HUES6 (cell line): Measurements from ENCODE around the gene MPO.

Source experiments
- H3K27ac ChIP-seq: 2 replicates; pipeline ENCODE4 v1.7.0; 2013; ENCODE audit warnings: low read depth, mild to moderate bottlenecking, low read length, inconsistent platforms
- H3K27me3 ChIP-seq: 2 replicates; pipeline ENCODE4 v1.6.1; 2013; ENCODE audit warnings: low read length; ENCODE audit not compliant: control insufficient read depth, insufficient read depth
- H3K36me3 ChIP-seq: 2 replicates; pipeline ENCODE4 v1.6.1; 2013; ENCODE audit warnings: low read length; ENCODE audit not compliant: control insufficient read depth, insufficient read depth
- H3K4me1 ChIP-seq: 2 replicates; pipeline ENCODE4 v1.6.1; 2013; ENCODE audit warnings: low read length; ENCODE audit not compliant: control insufficient read depth, insufficient read depth
- H3K4me3 ChIP-seq: 2 replicates; pipeline ENCODE4 v1.5.1; 2013; ENCODE audit warnings: low read depth, low read length
- H3K9ac ChIP-seq: one replicate; pipeline ENCODE4 v1.6.1; 2013; ENCODE audit warnings: mild to moderate bottlenecking, low read length
- H3K9me3 ChIP-seq: 2 replicates; pipeline ENCODE4 v1.6.1; 2013; ENCODE audit warnings: low read depth, low read length; ENCODE audit not compliant: control insufficient read depth, insufficient read depth

The MPO gene

GRCh38 chr17:58282442-58282841 lies 1.7 kb upstream of the MPO start:
- H3K9ac ChIP-seq = no peak overlapping the region
- H3K27ac ChIP-seq = no peak overlapping the region
- H3K9me3 ChIP-seq = no peaks in the 10 kb centered on the region
- H3K27me3 ChIP-seq = peaks cover 34% of the 10 kb centered on the region
- no peak overlapping the region for H3K4me3 ChIP-seq
- no peaks in the 10 kb centered on the region for H3K36me3 ChIP-seq
- H3K4me1 ChIP-seq = peaks cover 12% of the 10 kb centered on the region

- Histone ChIP-seq H3K9ac (no peak overlapping the region), H3K27ac (no peak overlapping the region), H3K9me3 (no peaks in the 10 kb centered on the region), H3K36me3 (no peaks in the 10 kb centered on the region), H3K4me3 (no peak overlapping the region), H3K27me3 (peaks cover 34% of the 10 kb centered on the region), H3K4me1 (peaks cover 12% of the 10 kb centered on the region)
Observed at GRCh38 chr17:58281511-58282011, 826 bp upstream of the MPO start.

GRCh38 chr17:58279736-58280479 lies 827 bp downstream of the MPO start:
- no peak overlapping the region for H3K4me3 ChIP-seq
- H3K9me3 ChIP-seq = no peaks in the 10 kb centered on the region
- H3K27ac ChIP-seq = no peak overlapping the region
- H3K9ac ChIP-seq = no peak overlapping the region
- peaks cover 11% of the 10 kb centered on the region for H3K4me1 ChIP-seq
- peaks cover 34% of the 10 kb centered on the region for H3K27me3 ChIP-seq
- H3K36me3 ChIP-seq = no peaks in the 10 kb centered on the region

GRCh38 chr17:58279016-58279711 lies 1.6 kb downstream of the MPO start:
- peaks cover 4% of the 10 kb centered on the region for H3K4me1 ChIP-seq
- H3K27ac ChIP-seq = no peak overlapping the region
- H3K27me3 ChIP-seq = peaks cover 34% of the 10 kb centered on the region
- H3K4me3 ChIP-seq = no peak overlapping the region
- no peaks in the 10 kb centered on the region for H3K9me3 ChIP-seq
- no peaks in the 10 kb centered on the region for H3K36me3 ChIP-seq
- no peak overlapping the region for H3K9ac ChIP-seq

GRCh38 chr17:58278661-58279015 lies 2.1 kb downstream of the MPO start:
- no peaks in the 10 kb centered on the region; the same call in 1 of the 2 replicates for H3K4me1 ChIP-seq
- peaks cover 34% of the 10 kb centered on the region for H3K27me3 ChIP-seq
- H3K27ac ChIP-seq = no peak overlapping the region
- no peak overlapping the region for H3K4me3 ChIP-seq
- H3K9me3 ChIP-seq = no peaks in the 10 kb centered on the region
- no peaks in the 10 kb centered on the region for H3K36me3 ChIP-seq
- H3K9ac ChIP-seq = no peak overlapping the region

GRCh38 chr17:58277802-58278595 lies 2.7 kb downstream of the MPO start:
- no peak overlapping the region for H3K4me3 ChIP-seq
- H3K27ac ChIP-seq = no peak overlapping the region
- H3K4me1 ChIP-seq = no peaks in the 10 kb centered on the region; the same call in 1 of the 2 replicates
- H3K36me3 ChIP-seq = no peaks in the 10 kb centered on the region
- H3K27me3 ChIP-seq = peaks cover 34% of the 10 kb centered on the region
- H3K9ac ChIP-seq = no peak overlapping the region
- H3K9me3 ChIP-seq = no peaks in the 10 kb centered on the region

GRCh38 chr17:58277107-58277801 lies 3.5 kb downstream of the MPO start:
- no peaks in the 10 kb centered on the region; the same call in 1 of the 2 replicates for H3K4me1 ChIP-seq
- no peaks in the 10 kb centered on the region for H3K9me3 ChIP-seq
- no peak overlapping the region for H3K9ac ChIP-seq

GRCh38 chr17:58276423-58276822 lies 4.3 kb downstream of the MPO start:
- Histone ChIP-seq H3K36me3 (no peaks in the 10 kb centered on the region), H3K4me1 (no peaks in the 10 kb centered on the region; the same call in 1 of the 2 replicates), H3K27me3 (peaks cover 34% of the 10 kb centered on the region), H3K9me3 (no peaks in the 10 kb centered on the region), H3K9ac (no peak overlapping the region), H3K27ac (no peak overlapping the region), H3K4me3 (no peak overlapping the region)

More at GRCh38 chr17:58277107-58277801, 3.5 kb downstream of the MPO start:
- Histone ChIP-seq H3K4me3 (no peak overlapping the region), H3K27me3 (peaks cover 34% of the 10 kb centered on the region), H3K36me3 (no peaks in the 10 kb centered on the region), H3K27ac (no peak overlapping the region)

- H3K27me3 ChIP-seq = peaks cover 29% of the 10 kb centered on the region
- H3K4me3 ChIP-seq = no peak overlapping the region
- H3K4me1 ChIP-seq = no peaks in the 10 kb centered on the region; the same call in 1 of the 2 replicates
- no peak overlapping the region for H3K27ac ChIP-seq
- H3K36me3 ChIP-seq = no peaks in the 10 kb centered on the region
- no peaks in the 10 kb centered on the region for H3K9me3 ChIP-seq
- no peak overlapping the region for H3K9ac ChIP-seq
Observed at GRCh38 chr17:58275417-58275816, 5.3 kb downstream of the MPO start.

GRCh38 chr17:58273453-58274104 lies 7.2 kb downstream of the MPO start:
- Histone ChIP-seq H3K4me1 (no peaks in the 10 kb centered on the region; the same call in 1 of the 2 replicates), H3K27me3 (peaks cover 11% of the 10 kb centered on the region), H3K9ac (no peak overlapping the region), H3K9me3 (no peaks in the 10 kb centered on the region), H3K4me3 (no peak overlapping the region), H3K27ac (no peak overlapping the region), H3K36me3 (no peaks in the 10 kb centered on the region)
